ENCODE data around the gene NDUFB1.

GRCh38 chr14:92153581-92153980, 32.1 kb upstream of the NDUFB1 start:
- TF ChIP-seq CTCF (conservative IDR thresholded peaks at IDR 0.05; ENCODE audit: low read depth, low read length) (no peak), EZH2phosphoT487 (IDR thresholded peaks at IDR 0.05; ENCODE audit: borderline replicate concordance, low read length) (no peak), EZH2 (IDR thresholded peaks at IDR 0.05; ENCODE audit: low read length, unreplicated experiment) (no peak)
